Measurements from ENCODE around the gene RPP25L.

RPP25L gene

DNA sequence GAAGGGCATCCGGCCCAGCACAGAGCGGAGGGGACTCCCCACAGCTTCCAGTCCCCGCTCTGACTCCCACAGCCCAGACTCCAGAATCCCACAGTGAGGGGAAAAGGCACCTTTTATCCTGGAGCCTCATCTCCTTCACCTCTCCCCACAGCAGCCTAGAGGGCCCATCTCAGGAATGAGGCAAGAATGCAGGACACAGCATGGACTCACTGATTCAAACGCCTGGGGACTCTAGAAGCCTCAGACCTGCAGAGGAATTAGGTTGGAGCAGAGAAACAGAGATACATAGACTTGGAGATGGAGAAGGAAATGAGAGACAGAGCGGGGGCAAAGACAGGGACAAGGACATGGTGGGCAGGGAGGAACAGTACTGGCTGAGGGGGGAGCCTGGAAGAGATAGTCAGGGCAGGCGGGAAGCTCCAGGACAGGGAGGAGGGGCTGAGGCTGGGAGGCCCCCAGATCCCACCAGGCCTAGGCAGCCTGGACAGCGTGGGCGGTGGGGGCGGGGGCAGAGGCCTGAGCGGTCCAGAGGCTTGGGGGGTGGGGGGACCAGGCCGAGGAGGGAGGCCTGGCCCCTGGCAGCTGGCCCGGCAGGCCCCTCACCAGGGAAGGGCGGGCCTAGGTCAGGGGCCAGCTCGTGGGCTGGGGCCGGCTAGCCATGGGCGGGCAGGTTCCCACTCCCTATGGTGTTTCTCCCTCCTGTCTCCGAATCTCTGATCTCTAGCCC, 38.1 kb downstream of the RPP25L start:
- peaks cover 87% of the 10 kb centered on the region for H3K27me3 ChIP-seq (replicated peaks; ENCODE audit: insufficient read depth, low read length)
- H2AFZ ChIP-seq (ENCODE audit: low read length) = no peak overlapping the region
- H3K79me2 ChIP-seq (ENCODE audit: low read length) = no peaks in the 10 kb centered on the region
- H3K27ac ChIP-seq (ENCODE audit: low read length) = no peak overlapping the region
- H3K4me2 ChIP-seq (ENCODE audit: low read depth, low read length) = no peak overlapping the region
- H3K4me1 ChIP-seq (ENCODE audit: low read length) = no peaks in the 10 kb centered on the region
- H3K4me3 ChIP-seq (ENCODE audit: low read length) = no peak overlapping the region
- no peaks in the 10 kb centered on the region for H4K20me1 ChIP-seq (ENCODE audit: insufficient read depth, low read length)
- no peaks in the 10 kb centered on the region for H3K9me2 ChIP-seq (replicated peaks; ENCODE audit: insufficient read depth, low read length)
- no peaks in the 10 kb centered on the region for H3K9me3 ChIP-seq (replicated peaks; ENCODE audit: insufficient read depth, low read length)
- no peak for DNase-seq
- H3K9ac ChIP-seq (ENCODE audit: low read length) = no peak overlapping the region
- no peaks in the 10 kb centered on the region for H3K36me3 ChIP-seq (replicated peaks; ENCODE audit: insufficient read depth, low read length)
- no peak for TF ChIP-seq EZH2 (optimal IDR thresholded peaks at IDR 0.05; ENCODE audit: low read depth, low read length)
- no peak for TF ChIP-seq EZH2phosphoT487 (IDR thresholded peaks at IDR 0.05; ENCODE audit: low read length)
- TF ChIP-seq, protein P1, sequence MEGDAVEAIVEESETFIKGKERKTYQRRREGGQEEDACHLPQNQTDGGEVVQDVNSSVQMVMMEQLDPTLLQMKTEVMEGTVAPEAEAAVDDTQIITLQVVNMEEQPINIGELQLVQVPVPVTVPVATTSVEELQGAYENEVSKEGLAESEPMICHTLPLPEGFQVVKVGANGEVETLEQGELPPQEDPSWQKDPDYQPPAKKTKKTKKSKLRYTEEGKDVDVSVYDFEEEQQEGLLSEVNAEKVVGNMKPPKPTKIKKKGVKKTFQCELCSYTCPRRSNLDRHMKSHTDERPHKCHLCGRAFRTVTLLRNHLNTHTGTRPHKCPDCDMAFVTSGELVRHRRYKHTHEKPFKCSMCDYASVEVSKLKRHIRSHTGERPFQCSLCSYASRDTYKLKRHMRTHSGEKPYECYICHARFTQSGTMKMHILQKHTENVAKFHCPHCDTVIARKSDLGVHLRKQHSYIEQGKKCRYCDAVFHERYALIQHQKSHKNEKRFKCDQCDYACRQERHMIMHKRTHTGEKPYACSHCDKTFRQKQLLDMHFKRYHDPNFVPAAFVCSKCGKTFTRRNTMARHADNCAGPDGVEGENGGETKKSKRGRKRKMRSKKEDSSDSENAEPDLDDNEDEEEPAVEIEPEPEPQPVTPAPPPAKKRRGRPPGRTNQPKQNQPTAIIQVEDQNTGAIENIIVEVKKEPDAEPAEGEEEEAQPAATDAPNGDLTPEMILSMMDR (IDR thresholded peaks at IDR 0.05; ENCODE audit: low read length) = no peak
- no peaks in the 10 kb centered on the region for H3F3A ChIP-seq (ENCODE audit: insufficient read depth, low read length)

DNA sequence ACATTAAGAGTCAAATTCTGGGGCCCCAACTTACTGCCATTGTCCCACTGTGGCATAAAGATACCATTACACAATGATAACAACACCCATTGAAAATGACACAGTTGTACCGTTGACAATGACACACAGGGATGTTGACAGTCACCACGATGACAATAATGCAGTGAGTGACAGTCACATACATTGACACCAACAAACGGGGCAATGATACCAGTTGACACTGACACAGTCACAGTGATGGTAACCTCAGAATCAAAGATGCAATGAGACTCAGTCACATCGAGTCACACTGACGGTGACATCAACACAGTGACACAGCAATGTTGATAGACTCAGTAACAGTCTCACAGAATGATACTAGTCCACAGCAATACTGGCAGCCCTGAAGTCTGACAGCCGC, 39.3 kb downstream of the RPP25L start:
- Histone ChIP-seq H2AFZ (ENCODE audit: low read length) (no peak overlapping the region), H3K9me2 (replicated peaks; ENCODE audit: insufficient read depth, low read length) (no peaks in the 10 kb centered on the region), H3K79me2 (ENCODE audit: low read length) (no peaks in the 10 kb centered on the region), H3K36me3 (replicated peaks; ENCODE audit: insufficient read depth, low read length) (no peaks in the 10 kb centered on the region), H3K27me3 (replicated peaks; ENCODE audit: insufficient read depth, low read length) (peaks cover 90% of the 10 kb centered on the region), H3K4me2 (ENCODE audit: low read depth, low read length) (no peak overlapping the region), H3K4me3 (ENCODE audit: low read length) (no peak overlapping the region), H4K20me1 (ENCODE audit: insufficient read depth, low read length) (no peaks in the 10 kb centered on the region), H3K4me1 (ENCODE audit: low read length) (no peaks in the 10 kb centered on the region), H3K27ac (ENCODE audit: low read length) (no peak overlapping the region), H3K9ac (ENCODE audit: low read length) (no peak overlapping the region), H3K9me3 (replicated peaks; ENCODE audit: insufficient read depth, low read length) (no peaks in the 10 kb centered on the region), H3F3A (ENCODE audit: insufficient read depth, low read length) (no peaks in the 10 kb centered on the region)
- TF ChIP-seq EZH2 (optimal IDR thresholded peaks at IDR 0.05; ENCODE audit: low read depth, low read length) (no peak), EZH2phosphoT487 (IDR thresholded peaks at IDR 0.05; ENCODE audit: low read length) (no peak)
- TF ChIP-seq, protein P1 (IDR thresholded peaks at IDR 0.05; ENCODE audit: low read length) = no peak
- no peak for DNase-seq

DNA sequence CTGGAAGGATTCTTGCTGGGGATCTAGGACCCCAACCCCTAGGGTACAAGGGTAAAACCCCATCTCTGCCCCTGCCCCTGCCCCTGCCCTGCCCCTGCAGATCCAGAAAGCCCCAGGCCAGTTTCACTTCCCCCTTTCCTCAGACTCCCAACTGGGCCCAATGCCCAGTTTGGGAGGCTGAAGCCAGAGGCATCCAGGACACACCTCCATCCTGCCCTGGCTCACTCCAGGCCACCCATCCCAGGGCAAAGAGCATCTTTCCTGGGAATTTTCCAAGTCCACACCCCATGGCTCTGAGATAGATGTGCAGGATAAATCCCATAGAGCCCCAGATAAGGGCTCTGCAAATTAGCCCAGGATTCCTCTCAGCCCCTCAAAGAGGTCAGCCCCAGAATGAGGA, 39.8 kb downstream of the RPP25L start:
- H4K20me1 ChIP-seq (ENCODE audit: insufficient read depth, low read length) = no peaks in the 10 kb centered on the region
- no peak overlapping the region for H3K9ac ChIP-seq (ENCODE audit: low read length)
- H3K79me2 ChIP-seq (ENCODE audit: low read length) = no peaks in the 10 kb centered on the region
- no peak overlapping the region for H2AFZ ChIP-seq (ENCODE audit: low read length)
- DNase-seq = no peak
- no peaks in the 10 kb centered on the region for H3F3A ChIP-seq (ENCODE audit: insufficient read depth, low read length)
- no peaks in the 10 kb centered on the region for H3K4me1 ChIP-seq (ENCODE audit: low read length)
- H3K4me2 ChIP-seq (ENCODE audit: low read depth, low read length) = no peak overlapping the region
- no peaks in the 10 kb centered on the region for H3K36me3 ChIP-seq (replicated peaks; ENCODE audit: insufficient read depth, low read length)
- peaks cover 89% of the 10 kb centered on the region for H3K27me3 ChIP-seq (replicated peaks; ENCODE audit: insufficient read depth, low read length)
- H3K9me3 ChIP-seq (replicated peaks; ENCODE audit: insufficient read depth, low read length) = no peaks in the 10 kb centered on the region
- H3K27ac ChIP-seq (ENCODE audit: low read length) = no peak overlapping the region
- H3K4me3 ChIP-seq (ENCODE audit: low read length) = no peak overlapping the region
- H3K9me2 ChIP-seq (replicated peaks; ENCODE audit: insufficient read depth, low read length) = no peaks in the 10 kb centered on the region
- TF ChIP-seq, protein P1 (IDR thresholded peaks at IDR 0.05; ENCODE audit: low read length) = no peak
- no peak for TF ChIP-seq EZH2phosphoT487 (IDR thresholded peaks at IDR 0.05; ENCODE audit: low read length)
- TF ChIP-seq EZH2 (optimal IDR thresholded peaks at IDR 0.05; ENCODE audit: low read depth, low read length) = no peak

Measured in MM.1S (cell line).